K562 (cell line): ENCODE measurements around the gene AGFG2. TPM values are rescaled to one million over a fixed set of nuclear protein-coding genes. Genes with fewer than 3 reads are reported as not detected.

Experiments used
- CEBPZ ChIP-seq: fragments of 150-350 bp; IDR thresholded peaks from 2 replicates; pipeline ENCODE4 v1.6.1; 2014; ENCODE audit warnings: low read depth, mild to moderate bottlenecking, low read length, borderline replicate concordance
- CTBP1 ChIP-seq: fragments of 450-650 bp; IDR thresholded peaks from 2 replicates; pipeline ENCODE4 v1.6.1; 2016; ENCODE audit warnings: borderline replicate concordance
- CXXC5 ChIP-seq: fragments of 250-450 bp; sonication (Bioruptor Pico); IDR thresholded peaks from 2 replicates; pipeline ENCODE4 v1.8.0; 2022; ENCODE audit warnings: inconsistent platforms, mild to moderate bottlenecking, moderate library complexity
- HDAC3 ChIP-seq: fragments of 450-650 bp; IDR thresholded peaks from 2 replicates; pipeline ENCODE4 v1.6.1; 2018; ENCODE audit warnings: borderline replicate concordance, mild to moderate bottlenecking, moderate library complexity; ENCODE audit not compliant: partially characterized antibody
- MNT ChIP-seq, 2 experiments: fragments of 450-650 bp; conservative IDR thresholded peaks; 2 replicates each; pipeline ENCODE4 v1.6.1; 2017; ENCODE audit warnings: mild to moderate bottlenecking in 2 of 2, moderate library complexity in 2 of 2
- PHF8 ChIP-seq: fragments of 200-600 bp; sonication (generic); IDR thresholded peaks from 2 replicates; pipeline ENCODE4 v1.6.1; 2012; ENCODE audit warnings: mixed run types, mild to moderate bottlenecking, inconsistent platforms, low read length, moderate library complexity, borderline replicate concordance
- RBBP5 ChIP-seq: fragments of 200-600 bp; sonication (generic); IDR thresholded peaks from 2 replicates; pipeline ENCODE4 v1.6.1; 2012; ENCODE audit warnings: borderline replicate concordance, mild to moderate bottlenecking, low read length, control low read depth, inconsistent platforms; ENCODE audit not compliant: insufficient read depth, poor library complexity, severe bottlenecking
- ZNF384 ChIP-seq: IDR thresholded peaks from 2 replicates; pipeline ENCODE4 v1.6.1; 2012; ENCODE audit warnings: low read depth, low read length, improper control_type of control experiment
- polyA plus RNA-seq, 8 experiments: library from polyadenylated mRNA; depleted of rRNA in 4 of 8; stranded (reverse) in 5 of 8; unstranded in 3 of 8; fragments of >200 nt; fragmentation: Nextera tagmentation in 2 of 8; fragmentation: Illumina TruSeq in 1 of 8; extraction: Ambion mirVana in 2 of 8; extraction: Trizol in 1 of 8; gene quantifications; 2 replicates each; pipeline versions ENCODE4 v1.2.1 to v1.2.3, GENCODE V29; 2011 to 2014; ENCODE audit warnings: inconsistent platforms in 1 of 8, missing spikeins in 1 of 8
- total RNA-seq, 7 experiments: library from RNA; depleted of rRNA in 6 of 7; stranded (reverse); fragments of >200 nt in 6 of 7; fragmentation: Illumina TruSeq in 2 of 7; extraction: Trizol in 2 of 7; gene quantifications; 2 replicates each; pipeline versions ENCODE4 v1.2.1 to v1.2.3, GENCODE V29; 2011 to 2021; ENCODE audit warnings: low replicate concordance in 1 of 7
- TF ChIP-seq, protein P1 (sequence below), 2 experiments: fragments of 450-650 bp; formaldehyde crosslinking in 1 of 2; IDR thresholded peaks; 2 replicates each; pipeline versions ENCODE4 v1.4.0 to v1.6.1; 2014 to 2020; ENCODE audit warnings: mild to moderate bottlenecking in 2 of 2, borderline replicate concordance in 1 of 2, low read depth in 1 of 2
- TF ChIP-seq, protein P2 (sequence below): fragments of 450-650 bp; IDR thresholded peaks from 2 replicates; pipeline ENCODE4 v1.6.1; 2016; ENCODE audit warnings: missing biosample characterization, missing genetic modification characterization

The AGFG2 gene
- total and polyA plus RNA-seq, 9 of the 15 experiments (the other 6 are each of a cell fraction or from before 2014, with no cell fraction given) = 0.31 to 23.1 (median 6.5) TPM

DNA sequence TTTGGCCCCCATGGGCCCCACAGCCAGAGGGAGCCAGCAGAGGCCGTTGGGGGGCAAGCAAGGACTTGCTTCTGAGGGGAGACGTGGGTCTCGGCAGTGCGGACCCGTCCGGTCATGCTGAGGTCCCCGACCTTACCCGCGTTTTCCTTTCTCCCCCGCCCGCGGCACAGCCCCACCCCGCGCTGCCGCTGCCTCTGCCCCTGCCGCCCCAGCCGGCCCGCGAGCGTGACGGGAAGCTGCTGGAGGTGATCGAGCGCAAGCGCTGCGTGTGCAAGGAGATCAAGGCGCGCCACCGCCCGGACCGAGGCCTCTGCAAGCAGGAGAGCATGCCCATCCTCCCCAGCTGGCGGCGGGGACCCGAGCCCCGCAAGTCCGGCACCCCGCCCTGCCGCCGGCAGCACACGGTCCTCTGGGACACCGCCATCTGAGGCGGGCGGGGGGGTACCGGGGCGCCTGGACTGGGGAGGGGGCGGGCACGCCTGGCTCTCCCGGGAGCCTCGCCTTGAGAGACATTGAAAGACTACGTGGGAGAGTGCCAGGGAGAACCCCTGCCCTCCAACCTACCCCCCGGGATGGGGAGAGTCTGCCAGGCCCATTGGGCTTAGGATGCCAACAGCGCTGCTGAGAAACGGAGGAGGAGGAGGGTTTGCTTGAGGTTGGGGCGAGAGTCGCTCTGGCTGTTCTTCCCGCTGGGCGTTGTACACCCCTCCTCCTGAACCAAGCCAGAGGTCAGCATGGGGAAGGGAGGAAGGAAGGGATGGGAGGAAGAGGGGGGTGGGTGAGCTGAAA lies 45.3 kb upstream of the AGFG2 start (continued):
- peak; percentile 32 for TF ChIP-seq RBBP5
- TF ChIP-seq MNT (conservative IDR thresholded peaks at IDR 0.05) = peak in 1 of 2 experiments; percentile 39; a peak in 1 of 4 replicates
- no peak for TF ChIP-seq ZNF384
- TF ChIP-seq, protein P1, sequence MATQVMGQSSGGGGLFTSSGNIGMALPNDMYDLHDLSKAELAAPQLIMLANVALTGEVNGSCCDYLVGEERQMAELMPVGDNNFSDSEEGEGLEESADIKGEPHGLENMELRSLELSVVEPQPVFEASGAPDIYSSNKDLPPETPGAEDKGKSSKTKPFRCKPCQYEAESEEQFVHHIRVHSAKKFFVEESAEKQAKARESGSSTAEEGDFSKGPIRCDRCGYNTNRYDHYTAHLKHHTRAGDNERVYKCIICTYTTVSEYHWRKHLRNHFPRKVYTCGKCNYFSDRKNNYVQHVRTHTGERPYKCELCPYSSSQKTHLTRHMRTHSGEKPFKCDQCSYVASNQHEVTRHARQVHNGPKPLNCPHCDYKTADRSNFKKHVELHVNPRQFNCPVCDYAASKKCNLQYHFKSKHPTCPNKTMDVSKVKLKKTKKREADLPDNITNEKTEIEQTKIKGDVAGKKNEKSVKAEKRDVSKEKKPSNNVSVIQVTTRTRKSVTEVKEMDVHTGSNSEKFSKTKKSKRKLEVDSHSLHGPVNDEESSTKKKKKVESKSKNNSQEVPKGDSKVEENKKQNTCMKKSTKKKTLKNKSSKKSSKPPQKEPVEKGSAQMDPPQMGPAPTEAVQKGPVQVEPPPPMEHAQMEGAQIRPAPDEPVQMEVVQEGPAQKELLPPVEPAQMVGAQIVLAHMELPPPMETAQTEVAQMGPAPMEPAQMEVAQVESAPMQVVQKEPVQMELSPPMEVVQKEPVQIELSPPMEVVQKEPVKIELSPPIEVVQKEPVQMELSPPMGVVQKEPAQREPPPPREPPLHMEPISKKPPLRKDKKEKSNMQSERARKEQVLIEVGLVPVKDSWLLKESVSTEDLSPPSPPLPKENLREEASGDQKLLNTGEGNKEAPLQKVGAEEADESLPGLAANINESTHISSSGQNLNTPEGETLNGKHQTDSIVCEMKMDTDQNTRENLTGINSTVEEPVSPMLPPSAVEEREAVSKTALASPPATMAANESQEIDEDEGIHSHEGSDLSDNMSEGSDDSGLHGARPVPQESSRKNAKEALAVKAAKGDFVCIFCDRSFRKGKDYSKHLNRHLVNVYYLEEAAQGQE (IDR thresholded peaks at IDR 0.05; ENCODE audit: borderline replicate concordance) = peak; percentile 46; the same call in 1 of the 2 replicates
- TF ChIP-seq, protein P1 (CRISPR knock-in tag; IDR thresholded peaks at IDR 0.05; ENCODE audit: low read depth) = no peak
- peak; percentile 24; the same call in 1 of the 2 replicates for TF ChIP-seq CXXC5 (CRISPR knock-in tag)
- no peak for TF ChIP-seq HDAC3
- TF ChIP-seq PHF8 = peak; percentile 22; the same call in 1 of the 2 replicates
- peak; percentile 43; the same call in 1 of the 2 replicates for TF ChIP-seq CTBP1
- TF ChIP-seq CEBPZ = no peak
- TF ChIP-seq, protein P2, sequence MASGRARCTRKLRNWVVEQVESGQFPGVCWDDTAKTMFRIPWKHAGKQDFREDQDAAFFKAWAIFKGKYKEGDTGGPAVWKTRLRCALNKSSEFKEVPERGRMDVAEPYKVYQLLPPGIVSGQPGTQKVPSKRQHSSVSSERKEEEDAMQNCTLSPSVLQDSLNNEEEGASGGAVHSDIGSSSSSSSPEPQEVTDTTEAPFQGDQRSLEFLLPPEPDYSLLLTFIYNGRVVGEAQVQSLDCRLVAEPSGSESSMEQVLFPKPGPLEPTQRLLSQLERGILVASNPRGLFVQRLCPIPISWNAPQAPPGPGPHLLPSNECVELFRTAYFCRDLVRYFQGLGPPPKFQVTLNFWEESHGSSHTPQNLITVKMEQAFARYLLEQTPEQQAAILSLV (tag) = no peak
